Panc1 (cell line): ENCODE results near the gene PRPF4. TPM values are rescaled to one million over a fixed set of nuclear protein-coding genes. Genes with fewer than 3 reads are reported as not detected.

Source experiments
- ATAC-seq: fragments of 200-7000 bp; cut with Tn5 transposase; 2 replicates; pipeline ENCODE4 v1.9.1; 2020; ENCODE audit warnings: mild to moderate bottlenecking, moderate library complexity
- BruUV-seq: library from RNA; stranded (reverse); fragments of 400-500 nt; replicated peaks from 2 replicates; lab custom pipeline; 2021; lab: Mats Ljungman, UMichigan
- CTCF ChIA-PET: fragments of 300-600 bp; sonication (Branson Sonifier 250); formaldehyde crosslinking; loops from one replicate; lab custom pipeline; 2022; ENCODE audit warnings: antibody characterized with exemption; lab: Charles Lee
- POLR2A ChIA-PET: fragments of 300-600 bp; sonication (Branson Sonifier 250); formaldehyde crosslinking; loops from one replicate; lab custom pipeline; 2022; ENCODE audit warnings: antibody characterized with exemption; lab: Charles Lee
- DNase-seq: peaks from one replicate; pipeline ENCODE4 v3.0.0-alpha.2; 2010; ENCODE audit warnings: low read depth, low spot score
- H3K27ac ChIP-seq: 2 replicates; pipeline ENCODE4 v1.5.1; 2011; ENCODE audit warnings: mild to moderate bottlenecking, low read length, inconsistent platforms
- H3K27me3 ChIP-seq: fragments of 200-500 bp; sonication (Bioruptor generic); 2 replicates; pipeline ENCODE4 v1.6.0; 2014; ENCODE audit warnings: low read length, inconsistent platforms; ENCODE audit not compliant: control insufficient read depth, insufficient read depth
- H3K36me3 ChIP-seq: fragments of 200-500 bp; sonication (Bioruptor generic); 2 replicates; pipeline ENCODE4 v1.5.1; 2014; ENCODE audit warnings: inconsistent platforms, mild to moderate bottlenecking, low read length, moderate library complexity; ENCODE audit not compliant: control insufficient read depth, insufficient read depth
- H3K4me1 ChIP-seq: 2 replicates; pipeline ENCODE4 v1.5.1; 2011; ENCODE audit warnings: inconsistent platforms, mild to moderate bottlenecking, low read length, moderate library complexity; ENCODE audit not compliant: control insufficient read depth, insufficient read depth
- H3K4me3 ChIP-seq, 2 experiments: 2 replicates each; pipeline ENCODE4 v1.5.1; 2011 to 2012; ENCODE audit warnings: low read depth in 2 of 2, low read length in 2 of 2, mild to moderate bottlenecking in 2 of 2, inconsistent platforms in 1 of 2, moderate library complexity in 1 of 2
- H3K9me3 ChIP-seq: fragments of 200-500 bp; sonication (Bioruptor generic); 2 replicates; pipeline ENCODE4 v1.5.1; 2014; ENCODE audit warnings: low read depth, mild to moderate bottlenecking, inconsistent platforms, low read length, moderate library complexity; ENCODE audit not compliant: control insufficient read depth, insufficient read depth
- CTCF ChIP-seq: fragments of 450-650 bp; IDR thresholded peaks from 2 replicates; pipeline ENCODE4 v1.5.1; 2017; ENCODE audit warnings: mild to moderate bottlenecking
- POLR2AphosphoS5 ChIP-seq: IDR thresholded peaks from 2 replicates; pipeline ENCODE4 v1.6.1; 2012; ENCODE audit warnings: mild to moderate bottlenecking, low read depth, low read length, moderate library complexity
- REST ChIP-seq, 2 experiments: IDR thresholded peaks; 2 replicates each; pipeline ENCODE4 v1.6.1; 2011 to 2012; ENCODE audit warnings: low read depth in 2 of 2, control low read depth in 1 of 2, low read length in 1 of 2, mild to moderate bottlenecking in 1 of 2, moderate library complexity in 1 of 2; ENCODE audit not compliant: insufficient read depth in 1 of 2
- SIN3A ChIP-seq: IDR thresholded peaks from 2 replicates; pipeline ENCODE4 v1.6.1; 2012; ENCODE audit warnings: low read depth, mild to moderate bottlenecking, low read length, moderate library complexity, borderline replicate concordance; ENCODE audit not compliant: insufficient read depth
- TCF7L2 ChIP-seq: IDR thresholded peaks from 2 replicates; pipeline ENCODE4 v1.6.1; 2011; ENCODE audit warnings: mild to moderate bottlenecking, low read depth, low read length, inconsistent platforms
- in situ Hi-C: cut with HindIII; loops from 2 replicates; pipeline ENCODE4 v1.10.0; 2016; ENCODE audit warnings: low sequenced_read_pairs, low pct_unique_long_range_greater_than_20kb
- intact Hi-C: fragments of 100-400 bp; cut with micrococcal nuclease; formaldehyde crosslinking; loops from one replicate; pipeline ENCODE4 v1.10.0; 2022; ENCODE audit not compliant: unreplicated experiment
- total RNA-seq: library from RNA; stranded (reverse); gene quantifications from one replicate; pipeline ENCODE4 v1.2.1, GENCODE V29; 2021; ENCODE audit not compliant: unreplicated experiment

PRPF4 gene
- total RNA-seq, 1 experiment from 2014 or later, result 28.9 TPM

GRCh38 chr9:113316030-113316429 lies 40.6 kb downstream of the PRPF4 start:
- TF ChIP-seq SIN3A, result no peak
- TF ChIP-seq REST (IDR thresholded peaks at IDR 0.05; ENCODE audit: insufficient read depth in 1 of 2, low read depth in 2 of 2, low read length in 1 of 2), result no peak
- TF ChIP-seq TCF7L2, result no peak
- TF ChIP-seq CTCF, result no peak
- no peak for TF ChIP-seq POLR2AphosphoS5
- H3K36me3 ChIP-seq, result no peaks in the 10 kb centered on the region
- intact Hi-C loops, result no loop called here
- BruUV-seq, result no TSS peak
- no peak overlapping the region for H3K27ac ChIP-seq
- no peak for DNase-seq
- no peak for ATAC-seq
- CTCF ChIA-PET, result no interaction called here
- H3K9me3 ChIP-seq, result no peaks in the 10 kb centered on the region
- POLR2A ChIA-PET, result no interaction called here
- no peak overlapping the region for H3K4me3 ChIP-seq
- H3K27me3 ChIP-seq, result no peaks in the 10 kb centered on the region
- no peaks in the 10 kb centered on the region for H3K4me1 ChIP-seq
- in situ Hi-C loops, result no loop called here

GRCh38 chr9:113317777-113318176 lies 42.3 kb downstream of the PRPF4 start:
- ChIA-PET CTCF (no interaction called here), POLR2A (no interaction called here)
- Histone ChIP-seq H3K27me3 (no peaks in the 10 kb centered on the region), H3K9me3 (no peaks in the 10 kb centered on the region), H3K4me1 (no peaks in the 10 kb centered on the region), H3K36me3 (no peaks in the 10 kb centered on the region), H3K4me3 (no peak overlapping the region), H3K27ac (no peak overlapping the region)
- ATAC-seq, result no peak
- DNase-seq, result no peak
- BruUV-seq, result no TSS peak
- TF ChIP-seq CTCF (peak; percentile 15; the same call in 1 of the 2 replicates), POLR2AphosphoS5 (no peak), REST (IDR thresholded peaks at IDR 0.05; ENCODE audit: insufficient read depth in 1 of 2, low read depth in 2 of 2, low read length in 1 of 2) (no peak), SIN3A (no peak)
- intact Hi-C loops, result no loop called here
- in situ Hi-C loops, result no loop called here
